K562 (cell line): Measurements from ENCODE around the gene OR2C3. TPM values are rescaled to one million over a fixed set of nuclear protein-coding genes. Genes with fewer than 3 reads are reported as not detected.
A peak's percentile ranks its signal among the peaks of the same experiment; 100 is the strongest.

Experiments
- ATAC-seq: fragments of 200-7000 bp; cut with Tn5 transposase; 3 replicates; pipeline ENCODE4 v1.9.1; 2020; ENCODE audit warnings: moderate library complexity
- BruUV-seq: library from RNA; stranded (reverse); fragments of 400-500 nt; replicated peaks from 2 replicates; lab custom pipeline; 2021; lab: Mats Ljungman, UMichigan
- CTCF ChIA-PET: fragments of 300-600 bp; formaldehyde crosslinking; extraction: SDS; loops from one replicate; lab custom pipeline; 2021; ENCODE audit warnings: low intra/inter-chr PET ratio; lab: Yijun Ruan, JAX
- POLR2A ChIA-PET: fragments of 300-600, 350-650 bp; sonication (Branson Sonifier 250); formaldehyde crosslinking; extraction: SDS; loops from one replicate; lab custom pipeline; 2021; ENCODE audit warnings: antibody characterized with exemption, inconsistent platforms; lab: Yijun Ruan, JAX
- DNase-seq, 4 experiments: peaks; one replicate each; pipeline versions ENCODE4 v3.0.0 to v3.0.0-alpha.2; 2011 to 2018; ENCODE audit warnings: low spot score in 3 of 4, mixed read lengths in 3 of 4; ENCODE audit errors: extremely low read depth in 1 of 4
- FAIRE-seq: peaks from 2 replicates; lab custom pipeline; 2011; peaks lifted over from hg19 to GRCh38; lab: Jason Lieb, UNC
- H2AFZ ChIP-seq: 2 replicates; pipeline ENCODE4 v1.6.0; 2011; ENCODE audit warnings: low read depth, low read length, control low read depth, inconsistent platforms
- H3K27ac ChIP-seq: fragments of 200-600 bp; 3 replicates; pipeline ENCODE4 v1.8.0; 2011; ENCODE audit warnings: low read depth, mild to moderate bottlenecking, control low read depth, inconsistent platforms, low read length, moderate library complexity, mixed read lengths; ENCODE audit errors: extremely low read depth
- H3K27me3 ChIP-seq, 2 experiments: fragments of 300-600 bp in 1 of 2; 2 replicates in 1 of 2; 3 replicates in 1 of 2; pipeline versions ENCODE4 v1.6.0 to v1.8.0; 2011; ENCODE audit warnings: inconsistent platforms in 2 of 2, low read length in 2 of 2, mild to moderate bottlenecking in 1 of 2, mixed read lengths in 1 of 2, moderate library complexity in 1 of 2; ENCODE audit not compliant: control insufficient read depth in 2 of 2, insufficient read depth in 2 of 2
- H3K36me3 ChIP-seq: fragments of 300-600 bp; 3 replicates; pipeline ENCODE4 v1.8.0; 2011; ENCODE audit warnings: mild to moderate bottlenecking, low read length, inconsistent platforms; ENCODE audit not compliant: control insufficient read depth, insufficient read depth
- H3K4me1 ChIP-seq, 2 experiments: fragments of 200-600 bp in 1 of 2; replicated peaks in 1 of 2; 2 replicates in 1 of 2; 3 replicates in 1 of 2; pipeline versions ENCODE4 v1.5.1 to v1.8.0; 2011; ENCODE audit warnings: inconsistent platforms in 2 of 2, low read length in 2 of 2, mild to moderate bottlenecking in 1 of 2, mixed read lengths in 1 of 2, moderate library complexity in 1 of 2; ENCODE audit not compliant: control insufficient read depth in 2 of 2, insufficient read depth in 2 of 2
- H3K4me2 ChIP-seq: 2 replicates; pipeline ENCODE4 v1.6.1; 2011; ENCODE audit warnings: low read length, control low read depth, inconsistent platforms, mixed read lengths; ENCODE audit not compliant: insufficient read depth
- H3K4me3 ChIP-seq: fragments of 200-600 bp; sonication (generic), shearing (Covaris generic); 2 replicates; pipeline ENCODE4 v1.5.1; 2016; ENCODE audit warnings: control low read depth, inconsistent platforms
- H3K79me2 ChIP-seq: fragments of 200-600 bp; 3 replicates; pipeline ENCODE4 v1.8.0; 2011; ENCODE audit warnings: low read length, inconsistent platforms; ENCODE audit not compliant: control insufficient read depth, insufficient read depth
- H3K9ac ChIP-seq, 2 experiments: 2 replicates each; pipeline versions ENCODE4 v1.6.0 to v1.6.1; 2011; ENCODE audit warnings: low read depth in 2 of 2, low read length in 2 of 2, control low read depth in 1 of 2, inconsistent platforms in 1 of 2, mild to moderate bottlenecking in 1 of 2, mixed read lengths in 1 of 2; ENCODE audit not compliant: insufficient read depth in 1 of 2
- H3K9me1 ChIP-seq: one replicate; pipeline ENCODE4 v1.6.0; 2011; ENCODE audit warnings: inconsistent platforms, mild to moderate bottlenecking, low read length, moderate library complexity; ENCODE audit not compliant: control insufficient read depth, insufficient read depth
- H3K9me3 ChIP-seq: replicated peaks from 2 replicates; pipeline ENCODE4 v1.5.1; 2011; ENCODE audit warnings: low read depth, low read length, inconsistent platforms; ENCODE audit not compliant: control insufficient read depth, insufficient read depth
- H4K20me1 ChIP-seq: replicated peaks from 2 replicates; pipeline ENCODE4 v1.6.1; 2011; ENCODE audit warnings: low read length, inconsistent platforms, mixed read lengths; ENCODE audit not compliant: control insufficient read depth, insufficient read depth
- ARID3A ChIP-seq: IDR thresholded peaks from 2 replicates; pipeline ENCODE4 v1.6.1; 2012; ENCODE audit warnings: low read depth, low read length, improper control_type of control experiment, borderline replicate concordance
- EP400 ChIP-seq: fragments of 450-650 bp; IDR thresholded peaks from 2 replicates; pipeline ENCODE4 v1.6.1; 2017; ENCODE audit warnings: antibody characterized with exemption, mild to moderate bottlenecking, moderate library complexity
- HNRNPL ChIP-seq: fragments of 200-400 bp; formaldehyde crosslinking; IDR thresholded peaks from 2 replicates; pipeline ENCODE4 v1.6.1; 2017; ENCODE audit warnings: low read depth, mild to moderate bottlenecking, low read length
- HOMEZ ChIP-seq: fragments of 250-450 bp; sonication (Bioruptor Pico); IDR thresholded peaks from 2 replicates; pipeline ENCODE4 v1.4.0; 2020; ENCODE audit warnings: mild to moderate bottlenecking, moderate library complexity
- MAFG ChIP-seq: fragments of 450-650 bp; conservative IDR thresholded peaks from 2 replicates; pipeline ENCODE4 v1.6.1; 2016; ENCODE audit warnings: missing genetic modification characterization, missing compliant biosample characterization
- NELFE ChIP-seq: IDR thresholded peaks from 2 replicates; pipeline ENCODE4 v1.6.1; 2011; ENCODE audit warnings: mild to moderate bottlenecking; ENCODE audit not compliant: insufficient read depth, insufficient read length
- PHTF2 ChIP-seq: fragments of 250-450 bp; sonication (Bioruptor Pico); IDR thresholded peaks from 2 replicates; pipeline ENCODE4 v1.5.0; 2021; ENCODE audit warnings: mild to moderate bottlenecking
- PKNOX1 ChIP-seq: fragments of 450-650 bp; IDR thresholded peaks from 2 replicates; pipeline ENCODE4 v1.6.1; 2016
- RNF2 ChIP-seq: sonication (generic); IDR thresholded peaks from 2 replicates; pipeline ENCODE4 v1.6.1; 2016
- STAT5A ChIP-seq: IDR thresholded peaks from 2 replicates; pipeline ENCODE4 v1.6.1; 2012; ENCODE audit warnings: low read length, inconsistent platforms, borderline replicate concordance
- TAF15 ChIP-seq: fragments of 200-400 bp; formaldehyde crosslinking; IDR thresholded peaks from 2 replicates; pipeline ENCODE4 v1.6.1; 2017; ENCODE audit warnings: mild to moderate bottlenecking, low read depth, low read length, moderate library complexity
- VEZF1 ChIP-seq: fragments of 200-800 bp; sonication (Bioruptor generic); IDR thresholded peaks from 2 replicates; pipeline ENCODE4 v1.6.1; 2017; ENCODE audit warnings: missing genetic modification characterization, missing compliant biosample characterization
- ZNF134 ChIP-seq: fragments of 250-450 bp; sonication (Bioruptor Pico); conservative IDR thresholded peaks from 2 replicates; pipeline ENCODE4 v1.4.0; 2020
- ZNF445 ChIP-seq: fragments of 250-450 bp; sonication (Bioruptor Pico); IDR thresholded peaks from 2 replicates; pipeline ENCODE4 v1.4.0; 2020; ENCODE audit warnings: low read depth, mild to moderate bottlenecking, moderate library complexity
- ZNF655 ChIP-seq: fragments of 250-450 bp; sonication (Bioruptor Pico); IDR thresholded peaks from 2 replicates; pipeline ENCODE4 v1.5.0; 2021
- WGBS: fragments of 100-300 bp; shearing (Covaris generic); methylation state at CpG from one replicate; pipeline ENCODE4 v1.1.6; 2016; ENCODE audit warnings: low coverage, mixed read lengths; ENCODE audit not compliant: insufficient coverage; ENCODE audit errors: missing lambda C conversion rate; 5-methylcytosine and 5-hydroxymethylcytosine counted together
- in situ Hi-C: fragments of 300-500 bp; cut with MboI; formaldehyde crosslinking; loops from 4 replicates; pipeline ENCODE4 v1.15.0; 2018; ENCODE audit warnings: inconsistent platforms, mixed read lengths
- intact Hi-C: fragments of 100-400 bp; cut with micrococcal nuclease; formaldehyde crosslinking; loops from 2 replicates; pipeline ENCODE4 v1.14.2; 2022
- polyA plus RNA-seq, 8 experiments: library from polyadenylated mRNA; depleted of rRNA in 4 of 8; stranded (reverse) in 5 of 8; unstranded in 3 of 8; fragments of >200 nt; fragmentation: Nextera tagmentation in 2 of 8; fragmentation: Illumina TruSeq in 1 of 8; extraction: Ambion mirVana in 2 of 8; extraction: Trizol in 1 of 8; gene quantifications; 2 replicates each; pipeline versions ENCODE4 v1.2.1 to v1.2.3, GENCODE V29; 2011 to 2014; ENCODE audit warnings: inconsistent platforms in 1 of 8, missing spikeins in 1 of 8
- total RNA-seq, 7 experiments: library from RNA; depleted of rRNA in 6 of 7; stranded (reverse); fragments of >200 nt in 6 of 7; fragmentation: Illumina TruSeq in 2 of 7; extraction: Trizol in 2 of 7; gene quantifications; 2 replicates each; pipeline versions ENCODE4 v1.2.1 to v1.2.3, GENCODE V29; 2011 to 2021; ENCODE audit warnings: low replicate concordance in 1 of 7

OR2C3 gene
- total and polyA plus RNA-seq, 9 of the 15 experiments (the other 6 are each of a cell fraction or from before 2014, with no cell fraction given) = under 0.01 to 0.05 (median 0.03) TPM; not detected in 4

- intact Hi-C loops (no loop called here), in situ Hi-C loops (no loop called here)
- no peaks in the 10 kb centered on the region for H3K9me1 ChIP-seq
- no peaks in the 10 kb centered on the region for H3K9me3 ChIP-seq
- H3K79me2 ChIP-seq = no peaks in the 10 kb centered on the region
- BruUV-seq = no TSS peak
- peaks cover 2 to 8% of the 10 kb centered on the region in 2 experiments; a peak in 2 of 5 replicates for H3K4me1 ChIP-seq
- H3K27ac ChIP-seq = no peak overlapping the region
- H3K4me2 ChIP-seq = no peak overlapping the region
- peak; percentile 74 for ATAC-seq
- 0% methylated on average over 5 of the region's 5 CpGs for WGBS
- no peaks in the 10 kb centered on the region for H4K20me1 ChIP-seq
- H3K4me3 ChIP-seq = no peak overlapping the region
- peak overlapping the region in 1 of 2 experiments; percentile 31; a peak in 1 of 4 replicates for H3K9ac ChIP-seq
- H3K36me3 ChIP-seq = no peaks in the 10 kb centered on the region
- H3K27me3 ChIP-seq = peaks cover 0 to 9% of the 10 kb centered on the region in 2 experiments; a peak in 2 of 5 replicates
- CTCF ChIA-PET = no interaction called here
- peak in 2 of 4 experiments; percentile 44 to 53 for DNase-seq
- no peak overlapping the region for H2AFZ ChIP-seq
- FAIRE-seq = no peak
- POLR2A ChIA-PET = no interaction called here
- TF ChIP-seq PHTF2 (CRISPR knock-in tag) = no peak
- TF ChIP-seq ZNF134 (CRISPR knock-in tag) = 0 out of 2 replicates have a peak, but pooled peaks have one; percentile 17
- no peak for TF ChIP-seq HNRNPL
- TF ChIP-seq ZNF655 (CRISPR knock-in tag) = no peak
- peak; percentile 66 for TF ChIP-seq PKNOX1
- TF ChIP-seq EP400 = no peak
- peak; percentile 39; the same call in 1 of the 2 replicates for TF ChIP-seq MAFG
- TF ChIP-seq STAT5A = peak; percentile 28; the same call in 1 of the 2 replicates
- TF ChIP-seq TAF15 = no peak
- TF ChIP-seq HOMEZ (CRISPR knock-in tag) = no peak
- no peak for TF ChIP-seq ARID3A
- peak; percentile 47; the same call in 1 of the 2 replicates for TF ChIP-seq RNF2
- TF ChIP-seq VEZF1 = peak; percentile 65; the same call in 1 of the 2 replicates
- no peak for TF ChIP-seq NELFE
- TF ChIP-seq ZNF445 (CRISPR knock-in tag) = peak; percentile 61; the same call in 1 of the 2 replicates
Observed at GRCh38 chr1:247548092-247548491, 11.9 kb upstream of the OR2C3 start.
